GM04504 (cell line): ENCODE results near the gene PGA3.
A peak's percentile ranks its signal among the peaks of the same experiment; 100 is the strongest.
"Not testable (repeated sequence)": the region's sequence is repeated elsewhere in the genome, so short reads cannot be mapped to it uniquely, and the experiment has no call there.

Source experiments
- DNase-seq: peaks from one replicate; pipeline ENCODE4 v3.0.0-alpha.2; 2012; ENCODE audit warnings: low read depth

The PGA3 gene

GRCh38 chr11:61171907-61172306 is 31.4 kb upstream of the PGA3 start:
- DNase-seq: no peak

GRCh38 chr11:61172356-61172755 is 31.0 kb upstream of the PGA3 start:
- DNase-seq: no peak

DNA sequence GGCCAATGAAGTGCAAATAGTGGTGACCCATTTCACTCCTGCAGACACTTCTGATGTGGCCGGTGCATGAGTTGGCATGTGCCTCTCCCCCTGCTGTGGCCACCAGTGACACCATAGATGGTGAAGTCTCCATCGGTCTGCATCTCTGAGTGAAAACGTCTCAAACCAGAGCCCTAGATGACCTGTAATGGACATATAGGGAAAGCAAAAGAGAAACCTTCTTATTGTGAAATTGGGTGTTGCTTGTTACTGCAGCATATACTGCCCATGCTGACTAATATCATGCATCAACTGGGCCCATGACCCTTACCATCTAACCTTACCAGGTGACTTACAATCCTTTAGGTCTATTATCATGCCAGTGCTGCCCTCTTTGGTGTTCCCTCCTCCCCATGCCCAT is 30.4 kb upstream of the PGA3 start:
- DNase-seq: no peak

GRCh38 chr11:61173456-61173855 is 29.9 kb upstream of the PGA3 start:
- no peak for DNase-seq

- no peak for DNase-seq
Observed at GRCh38 chr11:61174273-61174672, 29.0 kb upstream of the PGA3 start.

- no peak for DNase-seq
Observed at GRCh38 chr11:61174949-61175348, 28.4 kb upstream of the PGA3 start.

- DNase-seq: no peak
Observed at GRCh38 chr11:61176446-61176845, 26.9 kb upstream of the PGA3 start.

DNA sequence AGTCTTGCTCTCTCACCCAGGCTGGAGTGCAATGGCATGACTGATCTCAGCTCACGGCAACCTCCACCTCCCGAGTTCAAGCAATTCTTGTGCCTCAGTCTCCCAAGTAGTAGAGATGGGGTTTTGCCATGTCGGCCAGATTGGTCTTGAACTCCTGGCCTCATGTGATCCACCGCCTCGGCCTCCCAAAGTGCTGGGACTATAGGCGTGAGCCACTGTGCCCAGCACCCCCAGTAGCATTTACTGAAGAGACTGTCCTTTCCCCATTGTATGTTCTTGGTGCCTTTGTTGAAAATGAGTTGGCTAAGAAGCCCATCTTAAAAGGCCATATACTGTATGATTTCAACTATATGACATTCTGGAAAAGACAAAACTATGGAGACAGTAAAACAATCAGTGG is 23.1 kb upstream of the PGA3 start:
- not testable (repeated sequence) for DNase-seq

GRCh38 chr11:61181489-61181888 is 21.8 kb upstream of the PGA3 start:
- DNase-seq: no peak

GRCh38 chr11:61183645-61184044 is 19.7 kb upstream of the PGA3 start:
- DNase-seq: no peak

DNA sequence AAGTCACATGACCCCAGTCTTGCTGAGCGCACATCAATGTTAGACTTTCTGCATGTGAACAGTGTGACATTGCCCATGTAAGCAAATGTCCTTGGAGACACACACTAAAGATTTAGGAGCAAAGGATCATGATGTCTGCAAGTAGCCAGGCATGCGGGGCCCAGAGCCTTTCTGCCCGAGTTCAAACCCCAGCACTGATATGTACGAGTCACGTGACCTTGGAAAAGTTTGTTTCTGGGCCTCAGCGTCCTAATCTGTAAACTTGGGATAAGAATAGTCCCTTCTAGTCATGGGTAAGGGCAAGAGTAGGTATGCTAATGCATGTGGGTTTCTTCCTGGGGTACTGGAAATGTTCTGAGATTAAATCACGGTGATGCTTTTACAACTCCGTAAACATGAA is 16.8 kb upstream of the PGA3 start:
- no peak for DNase-seq

DNA sequence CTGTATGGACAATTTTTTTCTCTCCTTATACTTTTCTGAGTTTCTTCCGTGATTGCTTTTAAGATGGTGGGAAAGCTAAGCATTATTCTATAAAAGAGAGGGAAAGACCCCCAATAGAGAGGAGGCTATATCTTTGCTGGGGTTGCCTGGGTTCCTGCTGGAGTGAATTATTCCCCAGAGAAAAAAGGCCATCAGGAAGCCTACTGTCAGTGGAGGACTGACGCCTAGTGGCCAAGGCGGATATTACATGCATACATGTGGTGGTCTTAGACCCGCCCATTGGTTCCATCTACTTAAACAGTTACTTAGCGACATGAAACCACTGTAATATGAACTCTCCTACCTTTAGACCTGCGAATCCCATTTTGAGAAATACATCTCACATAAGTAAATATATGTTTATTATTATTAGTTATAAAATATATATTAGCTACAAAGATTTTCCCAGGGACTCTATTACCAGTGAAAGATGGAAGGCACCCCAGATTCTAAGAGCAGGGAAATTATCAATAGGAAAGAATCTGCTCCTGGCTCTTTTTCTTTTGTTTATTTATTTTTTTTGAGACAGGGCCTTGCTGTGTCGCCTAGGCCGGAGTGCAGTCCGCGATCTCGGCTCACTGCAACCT is 15.7 kb upstream of the PGA3 start:
- DNase-seq: peak; percentile 51

GRCh38 chr11:61189933-61190332 is 13.4 kb upstream of the PGA3 start:
- DNase-seq: no peak

DNA sequence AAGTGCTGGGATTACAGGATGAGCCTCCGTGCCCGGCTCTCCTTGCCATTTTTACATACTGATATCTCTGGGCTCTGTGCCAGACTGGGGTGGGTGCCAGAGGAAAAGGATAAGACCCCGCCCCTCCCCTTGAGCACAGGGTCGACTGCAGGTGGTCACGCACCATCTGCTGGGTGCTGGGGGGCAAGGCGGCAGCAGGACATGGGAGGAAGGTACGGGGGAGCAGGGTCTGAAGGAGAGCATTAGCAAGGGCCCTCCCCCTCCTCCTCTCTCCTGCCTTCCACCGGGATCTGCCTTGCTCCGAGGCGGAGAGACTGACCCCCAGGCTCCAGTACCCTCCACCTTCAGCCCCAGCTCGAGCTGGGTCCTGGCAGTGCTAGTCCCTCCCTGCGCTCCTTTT is 9.7 kb upstream of the PGA3 start:
- DNase-seq: no peak

DNA sequence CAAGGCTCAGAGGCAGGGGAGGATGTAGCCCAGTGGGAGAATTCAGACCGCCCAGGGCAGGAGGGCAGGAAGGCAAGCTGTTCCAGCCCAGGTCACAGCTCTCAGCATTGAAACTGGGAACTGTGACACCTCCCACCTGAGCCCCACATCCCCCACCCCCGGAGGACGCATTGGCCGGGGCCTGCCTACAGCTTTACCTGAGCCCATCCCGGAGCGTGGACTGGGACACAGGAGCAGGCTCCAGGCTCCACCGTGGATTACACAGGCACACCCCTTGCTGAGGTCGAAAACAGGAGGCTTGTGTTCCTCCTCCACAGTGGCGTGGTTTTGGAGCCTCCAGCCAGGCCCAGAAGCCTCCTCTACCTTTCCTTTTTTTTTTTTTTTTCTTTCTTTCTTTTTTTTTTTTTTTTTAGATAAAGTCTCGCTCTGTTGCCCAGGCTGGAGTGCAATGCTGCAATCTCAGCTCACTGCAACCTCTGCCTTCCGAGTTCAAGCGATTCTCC is 9.1 kb upstream of the PGA3 start:
- DNase-seq: no peak

DNA sequence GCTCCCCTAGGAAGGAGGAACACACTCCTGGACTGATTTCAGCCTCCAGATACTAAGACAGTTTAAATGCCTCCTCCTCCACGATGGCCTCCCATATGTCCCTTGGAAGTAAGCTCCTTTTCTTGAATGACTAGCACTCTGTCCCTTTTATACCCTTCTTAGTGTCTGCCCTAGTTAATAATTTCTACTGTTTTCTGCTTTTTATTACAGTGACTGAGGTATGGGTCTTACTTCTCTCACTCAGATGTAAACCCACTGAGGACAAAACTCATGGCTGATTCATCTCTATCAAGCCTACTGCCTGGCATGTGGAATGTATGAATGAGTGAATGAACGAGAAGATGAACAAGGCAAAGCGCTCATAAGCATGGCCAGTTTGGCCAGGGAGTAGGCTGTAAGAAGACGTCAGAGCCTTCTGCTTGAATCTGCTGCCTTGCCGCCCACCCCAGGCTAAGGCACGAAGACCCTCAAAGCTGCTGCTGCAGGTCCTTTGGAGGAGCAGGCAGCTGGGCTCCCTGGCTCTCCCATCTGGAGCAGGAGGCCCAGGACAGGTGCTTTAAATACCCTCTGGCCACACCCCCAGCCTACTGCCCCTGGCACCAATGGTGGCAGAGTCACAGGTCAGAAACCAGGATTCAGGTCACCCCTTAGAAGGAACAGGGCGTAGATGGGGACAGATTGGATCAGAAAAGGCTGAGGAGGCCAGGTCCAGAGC is 8.2 kb upstream of the PGA3 start:
- DNase-seq: no peak

GRCh38 chr11:61195719-61196118 is 7.6 kb upstream of the PGA3 start:
- DNase-seq: no peak

GRCh38 chr11:61198361-61198760 is 5.0 kb upstream of the PGA3 start:
- DNase-seq: no peak

- no peak for DNase-seq
Observed at GRCh38 chr11:61198948-61199523, 4.3 kb upstream of the PGA3 start.

GRCh38 chr11:61201476-61201875 is 1.8 kb upstream of the PGA3 start:
- no peak for DNase-seq

DNA sequence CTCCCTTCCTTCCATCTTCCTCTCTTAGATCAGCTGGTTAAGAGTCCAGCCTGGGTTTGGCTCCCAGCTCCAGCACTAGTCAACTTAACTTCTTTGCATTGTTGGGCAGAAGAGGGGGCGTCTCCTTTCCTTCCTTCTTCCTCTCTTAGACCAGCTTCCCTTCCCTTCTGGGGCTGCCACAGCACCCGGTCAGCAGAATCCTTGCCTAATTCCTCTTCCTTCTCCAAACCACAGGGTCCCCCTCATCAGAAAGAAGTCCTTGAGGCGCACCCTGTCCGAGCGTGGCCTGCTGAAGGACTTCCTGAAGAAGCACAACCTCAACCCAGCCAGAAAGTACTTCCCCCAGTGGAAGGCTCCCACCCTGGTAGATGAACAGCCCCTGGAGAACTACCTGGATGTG is 558 bp downstream of the PGA3 start:
- not testable (repeated sequence) for DNase-seq

- DNase-seq: not testable (repeated sequence)
Observed at GRCh38 chr11:61204502-61205059, 1.3 kb downstream of the PGA3 start.

DNA sequence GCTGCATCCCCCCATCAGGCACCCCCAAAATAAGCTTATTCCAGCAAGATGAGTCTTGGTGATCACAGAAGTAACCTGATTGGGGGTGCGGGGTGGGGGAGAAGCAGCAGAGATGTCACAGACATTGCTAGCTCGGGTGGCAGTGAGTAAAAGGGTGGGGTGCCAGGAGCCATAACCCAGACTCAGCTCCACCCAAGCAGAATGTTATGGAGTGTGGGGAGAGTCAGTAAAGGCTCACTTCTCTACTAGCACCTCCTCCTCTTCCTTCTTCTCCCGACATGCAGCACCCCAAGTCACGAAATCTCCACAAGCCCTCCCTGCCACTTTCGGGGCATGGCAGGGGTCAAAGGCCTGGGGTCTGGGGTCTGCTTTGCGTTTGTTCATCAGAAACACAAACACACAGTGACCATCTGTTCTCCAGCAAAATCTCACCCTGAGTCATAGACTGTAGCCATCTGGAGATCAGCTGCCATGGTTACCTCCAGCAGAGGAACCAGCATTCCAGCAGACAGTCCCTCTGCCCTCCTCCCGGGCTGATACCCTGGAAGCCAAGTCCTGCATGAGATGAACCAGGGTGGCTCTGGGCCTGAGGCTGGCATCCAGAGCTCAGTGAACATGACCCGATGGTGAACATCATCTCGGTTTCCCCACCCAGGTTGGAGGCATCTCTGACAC is 4.5 kb downstream of the PGA3 start:
- not testable (repeated sequence) for DNase-seq
